Hematopoietic multipotent progenitor cell treated with erythropoietin and hydrocortisone succinate and interleukin-3 and kit ligand, for 6 days (in vitro differentiated cells): ENCODE results near the gene RRAS2.
A peak's percentile ranks its signal among the peaks of the same experiment; 100 is the strongest.
"Not testable (repeated sequence)": the region's sequence is repeated elsewhere in the genome, so short reads cannot be mapped to it uniquely, and the experiment has no call there.

Experiments
- DNase-seq: peaks from one replicate; pipeline ENCODE4 v3.0.0-alpha.2; 2015

RRAS2 gene

DNA sequence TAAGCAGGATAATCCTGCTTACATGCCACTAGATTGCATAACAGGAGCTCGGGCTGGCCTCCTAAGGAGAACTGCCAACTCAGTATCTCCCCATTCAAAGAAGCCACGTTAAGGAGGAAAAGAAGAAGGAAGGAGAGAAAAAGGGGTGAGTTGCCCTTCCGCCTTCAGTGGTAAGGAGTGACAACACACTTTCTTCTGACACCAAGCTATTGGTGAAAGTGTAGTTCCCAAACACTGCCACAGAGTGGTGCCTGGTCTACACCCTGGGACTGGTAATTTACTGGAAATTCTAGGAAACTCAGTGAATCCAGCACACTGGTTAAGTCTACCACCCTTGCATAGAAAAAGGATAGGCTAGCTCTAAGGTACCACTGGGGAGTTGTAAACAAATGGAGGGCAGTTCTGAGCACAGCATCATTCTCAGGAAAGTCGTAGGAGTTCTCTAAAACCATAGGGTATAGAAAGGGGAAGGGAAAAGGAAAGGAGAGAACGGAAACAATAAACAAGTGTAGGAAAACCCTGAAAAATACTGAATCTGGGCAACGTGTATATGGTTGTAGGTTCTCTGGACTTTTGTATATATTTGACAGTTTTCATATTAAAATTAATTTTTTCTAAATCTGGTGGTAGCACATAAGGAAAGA lies 58.2 kb downstream of the RRAS2 start:
- peak; percentile 83 for DNase-seq

DNA sequence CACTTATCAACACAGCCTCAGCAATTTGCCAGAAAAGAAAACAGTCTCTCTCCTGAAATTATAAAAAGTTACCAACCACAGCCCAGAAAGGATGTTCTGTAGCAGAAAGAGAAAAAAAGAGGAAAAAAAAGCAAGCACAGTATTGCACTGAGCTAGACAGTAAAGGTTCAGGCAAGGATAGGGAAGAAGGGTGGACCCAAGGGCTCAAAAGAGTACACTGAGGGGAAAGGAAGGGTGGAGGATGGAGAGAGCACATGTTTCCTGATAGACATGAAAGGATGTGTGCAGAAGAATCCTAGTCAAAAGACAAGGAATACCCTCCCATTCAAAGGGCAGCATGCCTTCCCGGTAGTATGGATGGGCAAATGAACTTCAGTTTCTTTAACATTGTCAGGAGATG lies 59.1 kb downstream of the RRAS2 start:
- no peak for DNase-seq

DNA sequence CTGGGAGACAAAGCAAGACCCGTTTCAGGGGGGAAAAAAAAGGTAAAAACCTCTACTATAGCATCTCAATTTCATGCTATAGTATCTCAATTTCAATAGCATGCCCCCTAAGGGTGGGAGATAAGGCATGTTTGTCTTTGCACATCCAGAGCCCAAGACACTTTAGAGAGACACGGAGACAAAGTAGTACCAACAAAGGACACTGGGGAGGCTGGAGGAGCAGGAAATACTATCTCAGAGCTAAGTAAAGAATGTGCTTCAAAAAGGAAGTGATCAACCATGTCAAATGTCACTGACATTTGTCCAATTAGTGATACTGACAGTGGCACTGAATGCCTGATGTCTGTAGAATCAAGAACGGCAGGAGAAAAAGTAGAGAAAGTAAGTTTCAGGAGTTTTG lies 68.6 kb downstream of the RRAS2 start:
- no peak for DNase-seq

DNA sequence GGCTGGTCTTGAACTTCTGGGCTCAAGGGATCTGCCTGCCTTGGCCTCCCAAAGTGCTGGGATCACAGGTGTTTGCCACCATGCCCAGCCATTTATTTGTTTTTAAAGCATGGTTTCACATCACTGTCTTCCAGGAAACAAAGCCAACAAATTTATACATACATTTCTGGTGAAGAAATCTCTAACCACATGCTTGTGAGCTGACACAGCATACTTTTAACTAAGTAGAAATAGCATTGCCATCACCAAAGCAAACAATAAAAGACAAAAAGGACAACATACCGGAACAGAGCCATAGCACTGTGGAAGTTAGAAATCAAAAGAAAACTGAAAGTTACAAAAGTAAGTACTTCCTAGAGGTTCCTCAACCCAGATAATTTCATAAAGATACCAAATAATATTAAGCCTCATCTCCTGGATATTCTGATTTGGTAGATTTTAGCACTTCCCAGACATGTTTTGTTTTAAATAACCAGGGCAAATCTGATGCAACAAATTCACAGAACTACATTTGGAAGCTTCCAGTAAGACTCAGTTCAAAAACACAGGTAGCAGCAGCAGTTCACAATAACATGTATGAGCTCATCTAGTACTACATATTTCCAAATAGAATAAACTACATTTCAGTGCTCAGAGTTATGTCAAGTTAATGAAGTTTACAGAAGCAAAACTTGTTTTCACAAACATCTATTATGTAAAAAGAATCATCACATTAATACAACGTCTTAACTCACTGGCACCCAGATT lies 70.6 kb downstream of the RRAS2 start:
- no peak for DNase-seq

DNA sequence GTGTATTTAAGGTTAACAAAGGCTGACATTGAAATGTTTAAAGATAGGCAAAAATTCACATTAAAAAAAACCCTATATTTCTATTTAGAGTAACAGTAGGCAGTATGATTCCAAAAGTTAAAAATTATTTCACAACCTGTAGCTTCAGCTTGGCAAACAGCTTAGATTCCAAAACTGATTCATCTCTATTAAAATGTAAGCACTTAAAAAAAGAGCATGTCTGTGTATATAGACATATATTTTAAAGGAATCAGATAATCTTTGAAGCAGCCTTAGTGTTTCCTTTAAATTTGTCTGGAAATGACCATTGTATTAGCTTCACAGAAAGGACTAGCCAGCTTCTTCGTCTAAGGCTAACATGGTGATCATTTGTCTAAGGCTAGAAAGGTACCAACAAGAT lies 80.1 kb downstream of the RRAS2 start:
- not testable (repeated sequence) for DNase-seq

DNA sequence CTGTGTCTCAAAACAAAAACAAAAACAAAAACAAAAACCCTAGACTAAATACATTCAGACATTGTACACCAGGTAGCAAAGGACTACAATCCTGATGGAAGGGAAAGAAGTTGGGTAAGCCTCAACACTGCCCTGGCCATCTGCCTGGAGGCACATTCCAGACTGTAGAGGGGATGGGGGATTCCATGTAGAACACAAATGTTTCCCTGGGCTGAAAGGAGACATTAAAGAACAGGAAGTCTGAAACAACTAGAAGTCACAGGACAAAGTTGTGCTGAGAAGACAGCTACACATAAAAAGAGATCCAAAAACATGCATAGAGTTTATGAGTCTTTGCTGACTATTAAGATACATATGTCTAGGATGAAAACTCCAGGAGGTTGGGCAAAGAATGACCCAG lies 83.9 kb downstream of the RRAS2 start:
- DNase-seq: no peak

DNA sequence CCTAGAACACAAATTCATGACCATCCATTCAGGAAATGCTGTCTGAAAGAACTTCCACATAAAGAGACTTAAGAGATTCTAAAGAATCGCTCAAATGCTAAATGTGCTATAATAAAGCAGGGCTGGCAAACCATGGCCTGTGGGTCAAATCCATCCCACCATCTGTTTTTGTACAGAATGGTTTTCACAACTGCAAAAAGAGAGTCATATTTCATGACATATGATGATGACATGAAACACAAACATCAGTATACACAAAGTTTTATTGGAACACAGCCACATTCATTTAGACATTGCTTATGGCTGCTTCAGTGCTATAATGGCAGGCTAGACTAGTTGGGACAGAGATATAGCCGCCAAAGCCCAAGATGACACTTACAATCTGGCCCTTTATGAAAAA lies 85.1 kb downstream of the RRAS2 start:
- no peak for DNase-seq

DNA sequence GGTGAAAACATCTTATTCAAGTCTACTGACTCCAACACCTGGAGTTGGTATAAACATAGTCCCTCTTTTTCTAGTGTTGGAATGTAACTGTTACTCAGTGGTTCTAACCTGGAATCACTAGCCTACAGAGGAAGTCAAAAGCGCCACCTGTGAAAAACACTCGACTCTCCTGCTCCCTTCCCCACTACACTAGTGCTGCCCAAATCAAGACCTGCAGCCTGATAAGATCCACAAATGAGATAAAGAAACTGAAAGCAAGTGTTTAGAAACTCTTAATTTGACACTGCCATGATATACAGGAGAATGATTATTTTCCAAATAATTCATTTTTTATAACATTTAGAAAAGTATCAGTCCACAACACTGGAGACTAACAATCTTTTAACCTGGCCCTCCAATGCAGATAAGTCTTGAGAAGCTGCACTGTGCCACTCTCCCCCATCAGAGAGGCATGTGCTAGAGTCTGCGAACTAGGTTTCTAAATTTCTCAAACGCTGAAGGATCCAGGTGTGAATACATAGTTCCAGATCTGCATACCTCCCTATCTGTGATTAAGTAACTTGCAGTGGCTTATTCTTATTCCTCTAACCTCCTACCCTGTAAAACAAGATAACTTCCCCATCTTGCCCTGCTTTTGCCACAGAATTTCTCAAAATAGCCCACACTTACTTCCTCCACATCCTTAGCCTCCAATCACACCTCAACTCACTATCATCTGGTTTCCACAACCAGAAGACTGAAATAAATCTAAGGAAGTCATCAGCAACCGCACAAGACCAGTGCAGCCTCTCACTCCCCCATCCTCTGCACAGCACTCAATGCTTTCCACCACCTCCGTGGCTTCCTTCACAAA lies 88.1 kb downstream of the RRAS2 start:
- peak; percentile 60 for DNase-seq

DNA sequence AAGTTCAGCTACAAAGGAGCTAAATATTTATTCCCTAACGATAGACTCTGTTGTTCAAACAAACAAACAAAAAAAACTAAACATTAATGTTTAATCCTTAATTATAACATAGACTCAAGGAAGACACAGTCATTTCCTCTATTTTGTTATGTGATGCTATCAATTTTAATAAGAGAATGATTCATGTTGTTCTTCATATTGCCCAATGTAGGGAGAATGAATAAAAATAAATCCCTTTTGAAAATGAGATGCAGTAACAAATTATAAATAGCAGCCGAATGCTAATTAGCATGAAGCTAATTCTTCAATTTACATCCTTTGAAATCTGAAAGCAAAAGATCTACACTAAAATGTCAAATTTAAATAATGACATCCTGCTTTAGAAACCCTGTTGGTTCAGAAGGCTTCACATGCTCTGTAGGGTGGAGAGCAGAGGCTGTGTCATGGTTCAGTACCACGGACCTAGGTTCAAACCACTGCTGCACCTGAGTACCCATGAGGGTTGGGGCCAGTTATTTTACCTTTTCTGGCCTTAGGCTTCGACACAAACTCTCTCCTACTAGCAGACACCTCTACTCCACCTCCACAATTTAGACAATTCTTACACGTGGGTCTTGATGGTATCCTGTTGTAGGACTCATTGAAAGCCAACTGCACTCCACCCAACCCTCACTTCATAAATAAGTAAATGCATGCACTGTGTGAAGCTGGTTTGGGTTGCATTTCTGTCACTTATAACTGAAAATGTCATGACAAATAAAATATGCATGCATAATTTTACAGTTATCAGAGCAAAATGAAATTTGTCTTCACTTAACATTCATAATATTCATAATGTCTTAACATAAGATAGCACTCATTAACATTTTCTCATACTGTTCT lies 89.0 kb downstream of the RRAS2 start:
- DNase-seq: no peak

DNA sequence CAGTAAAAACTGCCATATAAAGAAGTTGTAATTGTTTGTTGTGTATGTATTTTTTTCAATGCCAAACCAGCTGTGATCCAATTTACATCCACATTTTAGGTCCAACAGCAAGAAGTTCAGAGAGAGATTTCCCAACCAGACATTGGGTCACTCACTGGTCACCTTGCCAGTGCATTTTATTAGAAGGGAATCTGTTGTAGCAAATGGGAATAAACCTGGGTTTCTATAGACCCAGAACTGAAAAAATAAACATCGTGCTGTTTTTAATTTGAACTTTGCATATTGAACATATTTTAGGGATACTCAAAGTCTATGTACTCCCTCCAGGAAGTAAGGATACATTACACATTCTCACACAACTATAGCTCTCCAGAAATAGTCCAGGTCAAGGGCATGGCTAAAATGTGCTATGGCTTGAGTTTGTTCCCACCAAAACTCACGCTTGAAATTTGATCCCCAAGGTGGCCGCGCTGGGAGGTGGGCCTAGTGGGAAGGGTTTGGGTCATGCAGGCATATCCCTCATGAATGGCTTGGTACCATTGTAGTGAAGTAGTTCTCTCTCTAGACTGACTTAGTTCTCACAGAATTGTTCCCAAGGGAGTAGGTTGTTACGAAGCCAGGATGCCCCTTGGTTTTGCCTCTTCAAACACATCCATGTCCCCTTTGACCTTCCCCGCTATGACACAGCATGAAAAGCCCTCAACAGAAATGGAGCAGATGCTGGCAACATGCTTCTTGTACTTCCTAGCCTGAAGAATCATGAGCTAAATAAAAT lies 90.9 kb downstream of the RRAS2 start:
- no peak for DNase-seq

DNA sequence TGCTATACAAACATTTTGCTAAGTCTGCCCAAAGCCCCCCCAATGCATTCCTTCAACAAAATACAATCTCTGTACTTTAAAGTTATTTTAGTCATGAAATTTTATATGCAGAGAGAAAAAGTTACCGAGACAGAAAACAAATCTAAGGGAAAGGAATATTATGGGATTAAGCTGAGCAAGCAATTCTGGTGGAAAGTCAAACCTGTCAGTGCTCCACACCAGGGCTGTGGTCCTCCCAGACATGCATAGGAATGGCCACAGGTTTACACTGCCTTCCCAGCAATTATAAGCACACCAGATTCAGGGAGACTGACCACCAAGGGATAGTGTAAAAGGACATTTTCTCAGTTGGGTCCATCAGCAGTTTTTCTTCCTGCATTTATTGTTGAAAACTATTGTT lies 92.4 kb downstream of the RRAS2 start:
- DNase-seq: no peak

DNA sequence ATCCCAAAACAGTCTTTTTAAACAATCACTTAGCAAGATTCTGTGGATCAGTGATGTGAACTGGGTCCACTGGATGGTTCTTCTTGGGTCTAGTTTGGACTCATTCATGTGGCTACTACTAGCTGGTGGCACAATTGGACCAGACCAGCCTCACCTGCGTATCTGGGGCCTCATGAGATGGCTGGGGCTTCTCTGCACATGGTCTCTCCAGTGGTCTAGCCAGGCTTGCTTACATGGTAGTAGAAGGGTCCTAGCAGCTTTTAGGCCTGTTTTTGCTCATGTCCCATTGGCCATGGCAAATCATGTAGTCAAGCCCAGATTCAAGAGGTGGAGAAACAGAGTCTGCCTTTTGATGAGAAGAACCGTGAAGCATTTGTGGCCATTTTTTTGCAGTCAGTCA lies 94.0 kb downstream of the RRAS2 start:
- DNase-seq: no peak

DNA sequence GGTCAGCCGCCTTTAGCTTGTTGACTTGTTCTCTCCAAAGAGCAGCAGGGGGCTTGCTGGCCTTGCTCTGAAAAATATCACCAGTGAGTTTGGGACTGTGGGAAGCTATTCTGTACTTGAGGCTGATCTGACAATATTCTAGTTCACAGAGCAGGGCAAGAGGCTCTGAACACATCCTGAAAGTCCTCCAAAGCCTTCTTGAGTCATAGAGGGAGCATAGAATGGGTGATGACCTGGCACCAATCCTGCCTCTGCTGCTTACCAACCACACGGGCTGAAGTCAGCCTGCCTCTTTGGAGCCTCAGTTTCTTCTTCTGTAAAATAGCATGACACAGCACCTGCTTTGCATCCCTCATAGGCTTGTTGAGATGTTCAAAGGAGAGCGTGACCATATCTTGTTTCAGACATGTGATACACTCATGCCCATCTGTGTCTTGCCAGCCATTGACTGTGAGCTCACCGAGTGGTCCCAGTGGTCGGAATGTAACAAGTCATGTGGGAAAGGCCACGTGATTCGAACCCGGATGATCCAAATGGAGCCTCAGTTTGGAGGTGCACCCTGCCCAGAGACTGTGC lies 96.6 kb downstream of the RRAS2 start:
- no peak for DNase-seq

DNA sequence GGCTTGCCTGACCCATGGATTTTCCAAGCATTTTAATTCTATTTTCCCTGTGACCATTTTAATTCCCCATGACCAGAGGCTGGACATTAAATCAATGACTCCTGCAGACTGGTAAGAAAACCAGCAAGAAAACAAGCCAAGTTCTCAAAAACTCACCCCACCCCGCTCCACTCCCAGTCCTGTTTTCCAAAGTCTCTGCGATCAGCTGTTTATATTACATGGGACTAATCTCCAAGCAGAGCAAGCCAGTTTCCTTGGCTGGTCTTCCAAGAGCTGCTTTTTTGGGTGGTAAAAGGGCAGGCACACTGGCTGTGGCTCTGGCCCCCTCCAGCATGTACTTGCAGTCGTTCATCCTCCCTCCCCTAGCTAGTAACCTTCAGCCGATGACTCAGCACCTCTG lies 97.9 kb downstream of the RRAS2 start:
- DNase-seq: no peak

DNA sequence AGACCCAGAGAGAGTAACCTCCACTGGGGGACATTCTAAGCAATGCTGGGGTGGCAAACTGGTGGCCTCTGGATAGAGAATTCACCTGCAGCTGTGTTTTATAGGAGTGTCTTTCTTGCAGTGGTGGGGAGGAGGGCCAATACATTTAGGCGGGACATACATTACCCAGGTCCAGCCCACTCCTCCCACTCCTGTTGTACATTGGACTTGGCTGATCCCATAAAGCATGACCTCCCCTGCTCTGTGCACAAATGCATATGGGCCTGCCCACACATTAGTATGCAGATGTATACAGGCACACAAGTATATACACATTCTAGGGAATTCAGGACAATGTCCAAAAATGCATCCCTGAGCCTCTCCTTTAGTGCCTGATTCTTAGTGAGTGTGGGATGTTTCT lies 99.1 kb downstream of the RRAS2 start:
- no peak for DNase-seq

DNA sequence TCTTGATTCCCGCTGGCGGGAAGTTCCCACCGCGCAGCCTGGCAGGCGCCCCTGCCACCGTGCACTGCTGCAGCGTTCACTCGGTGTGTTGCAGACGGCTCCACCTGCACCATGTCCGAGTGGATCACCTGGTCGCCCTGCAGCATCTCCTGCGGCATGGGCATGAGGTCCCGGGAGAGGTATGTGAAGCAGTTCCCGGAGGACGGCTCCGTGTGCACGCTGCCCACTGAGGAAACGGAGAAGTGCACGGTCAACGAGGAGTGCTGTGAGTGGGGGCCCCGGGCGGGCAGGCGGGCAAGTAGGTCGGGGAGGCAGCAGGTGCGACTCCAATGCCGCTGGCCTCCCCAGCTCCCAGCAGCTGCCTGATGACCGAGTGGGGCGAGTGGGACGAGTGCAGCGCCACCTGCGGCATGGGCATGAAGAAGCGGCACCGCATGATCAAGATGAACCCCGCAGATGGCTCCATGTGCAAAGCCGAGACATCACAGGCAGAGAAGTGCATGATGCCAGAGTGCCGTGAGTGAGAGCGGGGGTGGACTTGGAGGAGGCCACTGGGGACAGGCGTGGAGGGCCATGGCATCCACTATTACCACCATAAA lies 99.7 kb downstream of the RRAS2 start:
- DNase-seq: no peak

DNA sequence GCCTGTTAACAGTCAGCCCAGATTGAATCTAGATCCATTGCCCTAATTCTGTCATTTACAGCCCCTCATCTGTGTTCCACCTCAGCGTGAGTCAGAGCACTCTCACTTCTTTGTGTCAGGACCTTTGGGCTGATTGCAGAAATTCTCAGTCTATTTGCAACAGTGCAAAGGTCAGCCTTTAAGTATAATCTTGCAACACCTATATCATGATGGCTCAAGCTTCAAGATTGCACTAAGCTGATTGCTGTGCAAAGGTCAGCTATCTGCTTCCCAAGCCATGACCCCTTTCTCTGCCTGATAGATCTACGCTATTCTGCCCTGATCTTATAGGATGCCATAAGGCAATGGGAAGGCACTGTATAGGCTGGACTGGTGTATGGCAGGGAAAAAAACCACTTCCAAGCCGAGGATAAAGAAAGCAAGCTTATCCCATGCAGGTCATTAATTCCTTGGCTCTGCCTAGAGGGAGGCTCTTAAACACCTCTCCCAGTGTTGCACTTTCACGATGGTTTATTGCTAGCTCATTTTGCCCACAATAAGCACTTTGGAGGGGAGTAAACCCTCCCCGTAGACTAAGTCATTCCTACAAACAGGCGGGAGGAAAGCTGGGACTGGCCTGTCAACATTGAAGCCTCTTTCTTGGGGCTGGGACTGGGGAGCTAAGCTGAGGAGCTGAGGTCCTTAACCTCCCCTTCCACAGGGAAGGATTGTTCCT lies 100.6 kb downstream of the RRAS2 start:
- no peak for DNase-seq

DNA sequence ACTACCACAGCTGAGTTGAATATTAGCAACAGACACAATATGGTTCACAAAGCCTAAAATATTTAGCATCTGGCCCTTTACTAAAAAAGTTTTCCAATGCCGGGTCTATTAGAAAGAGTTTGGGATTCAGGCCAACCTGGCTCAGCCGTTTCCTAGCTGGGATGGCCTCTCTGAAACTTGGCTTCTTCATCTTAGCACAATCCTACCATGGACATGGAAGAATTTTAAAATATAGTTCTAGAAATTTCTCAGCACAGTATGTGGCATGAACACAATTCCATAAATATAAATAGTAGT lies 103.8 kb downstream of the RRAS2 start:
- no peak for DNase-seq

DNA sequence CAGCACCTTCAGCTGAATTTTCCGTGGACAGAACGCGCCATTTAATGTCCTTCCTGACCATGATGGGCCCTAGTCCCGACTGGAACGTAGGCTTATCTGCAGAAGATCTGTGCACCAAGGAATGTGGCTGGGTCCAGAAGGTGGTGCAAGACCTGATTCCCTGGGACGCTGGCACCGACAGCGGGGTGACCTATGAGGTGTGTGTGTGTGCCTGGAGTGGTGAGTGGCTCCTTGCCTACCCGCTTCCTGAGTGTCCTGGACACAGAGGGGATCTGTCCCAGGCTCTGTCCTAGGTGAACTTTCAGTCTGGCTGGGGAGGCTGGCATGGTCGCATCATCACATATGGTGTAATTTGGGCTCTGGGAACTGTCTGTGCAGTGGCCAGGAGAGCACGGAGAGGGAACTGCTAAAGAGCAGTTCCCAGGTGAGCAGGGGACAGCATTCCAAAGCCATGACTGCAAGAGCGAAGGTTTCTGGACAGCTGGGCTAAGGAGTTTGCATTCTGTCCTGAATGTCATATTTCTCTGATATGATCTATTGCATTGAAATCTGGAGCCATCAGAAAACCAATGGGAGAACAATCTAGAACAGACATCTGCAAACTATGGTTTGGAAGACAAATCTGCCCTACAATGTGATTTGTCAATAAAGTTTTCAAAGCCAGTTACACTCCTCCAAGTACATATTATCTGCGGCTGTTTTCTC lies 104.3 kb downstream of the RRAS2 start:
- DNase-seq: no peak

DNA sequence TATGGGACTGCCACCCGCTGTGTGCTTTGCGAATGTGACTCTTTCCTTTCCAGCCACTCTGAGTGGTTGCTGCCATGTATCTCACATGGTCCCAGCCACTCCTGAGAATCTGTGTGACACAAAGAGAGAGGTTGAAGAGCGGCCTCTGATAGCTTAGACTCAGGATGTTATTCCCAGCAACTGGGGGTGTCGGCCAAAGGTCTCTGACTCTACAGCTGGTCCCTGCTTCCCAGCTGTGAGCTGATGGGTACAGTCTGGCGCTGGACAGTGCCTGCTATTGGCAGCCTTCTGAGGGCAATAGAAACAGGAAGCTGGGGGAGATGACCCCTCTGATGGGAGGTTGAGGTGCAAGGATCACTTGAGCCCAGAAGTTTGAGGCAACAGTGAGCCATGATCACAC lies 105.1 kb downstream of the RRAS2 start:
- DNase-seq: no peak
